Fibroblast of pulmonary artery (primary cell): ENCODE data around the gene SANBR.

ENCODE experiments used
- DNase-seq: peaks from one replicate; pipeline ENCODE4 v3.0.0-alpha.2; 2010; ENCODE audit warnings: low read depth
- H3K4me3 ChIP-seq: replicated peaks from 2 replicates; pipeline ENCODE4 v1.5.1; 2011; ENCODE audit warnings: low read depth, mild to moderate bottlenecking, control low read depth, low read length, moderate library complexity
- TF ChIP-seq, protein P1 (sequence below): IDR thresholded peaks from 2 replicates; pipeline ENCODE4 v1.5.1; 2011; ENCODE audit warnings: mild to moderate bottlenecking, control low read depth, low read length, inconsistent platforms; ENCODE audit errors: missing control alignments

Gene SANBR

DNA sequence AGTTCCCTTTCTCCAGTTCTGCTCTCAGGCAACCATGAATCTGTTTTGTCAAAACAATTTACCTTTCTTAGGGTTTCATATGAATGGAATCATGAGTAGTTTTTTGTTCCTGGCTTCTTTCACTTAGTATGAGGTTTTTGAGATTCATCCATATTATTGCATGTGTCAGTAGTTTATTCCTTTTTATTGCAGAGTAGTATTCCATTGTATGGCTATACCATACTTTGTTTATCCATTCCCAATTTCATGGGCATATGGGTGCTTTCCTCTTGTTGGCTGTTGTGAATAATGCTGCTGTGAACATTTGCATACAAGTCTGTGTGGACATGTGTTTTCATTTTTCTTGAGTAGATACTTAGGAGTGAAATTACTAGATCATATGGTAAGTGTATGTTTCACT, 46.0 kb downstream of the SANBR start:
- TF ChIP-seq, protein P1, sequence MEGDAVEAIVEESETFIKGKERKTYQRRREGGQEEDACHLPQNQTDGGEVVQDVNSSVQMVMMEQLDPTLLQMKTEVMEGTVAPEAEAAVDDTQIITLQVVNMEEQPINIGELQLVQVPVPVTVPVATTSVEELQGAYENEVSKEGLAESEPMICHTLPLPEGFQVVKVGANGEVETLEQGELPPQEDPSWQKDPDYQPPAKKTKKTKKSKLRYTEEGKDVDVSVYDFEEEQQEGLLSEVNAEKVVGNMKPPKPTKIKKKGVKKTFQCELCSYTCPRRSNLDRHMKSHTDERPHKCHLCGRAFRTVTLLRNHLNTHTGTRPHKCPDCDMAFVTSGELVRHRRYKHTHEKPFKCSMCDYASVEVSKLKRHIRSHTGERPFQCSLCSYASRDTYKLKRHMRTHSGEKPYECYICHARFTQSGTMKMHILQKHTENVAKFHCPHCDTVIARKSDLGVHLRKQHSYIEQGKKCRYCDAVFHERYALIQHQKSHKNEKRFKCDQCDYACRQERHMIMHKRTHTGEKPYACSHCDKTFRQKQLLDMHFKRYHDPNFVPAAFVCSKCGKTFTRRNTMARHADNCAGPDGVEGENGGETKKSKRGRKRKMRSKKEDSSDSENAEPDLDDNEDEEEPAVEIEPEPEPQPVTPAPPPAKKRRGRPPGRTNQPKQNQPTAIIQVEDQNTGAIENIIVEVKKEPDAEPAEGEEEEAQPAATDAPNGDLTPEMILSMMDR = no peak
- no peak overlapping the region for H3K4me3 ChIP-seq
- no peak for DNase-seq

DNA sequence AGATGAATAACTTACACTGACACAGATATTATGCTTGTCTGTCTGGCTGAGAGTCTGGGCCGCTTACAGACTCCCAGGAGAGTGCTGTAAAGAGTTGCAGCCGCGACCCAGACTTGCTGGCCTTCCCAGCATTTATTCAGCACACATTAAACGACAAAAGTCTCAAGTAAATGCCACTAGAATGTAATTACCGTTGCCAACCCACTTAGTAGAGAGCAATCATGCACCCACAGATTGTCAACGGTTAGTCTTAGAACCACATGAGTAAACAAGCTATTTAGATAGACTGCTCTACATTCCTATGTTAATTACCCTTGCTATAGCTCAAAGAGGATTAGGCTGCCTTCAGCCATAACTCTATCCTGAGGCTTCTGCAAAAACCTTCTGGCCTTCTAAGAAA, 48.5 kb downstream of the SANBR start:
- TF ChIP-seq, protein P1 = no peak
- DNase-seq = no peak
- H3K4me3 ChIP-seq = no peak overlapping the region
